ENCODE data around the gene PPP1R13L.

DNA sequence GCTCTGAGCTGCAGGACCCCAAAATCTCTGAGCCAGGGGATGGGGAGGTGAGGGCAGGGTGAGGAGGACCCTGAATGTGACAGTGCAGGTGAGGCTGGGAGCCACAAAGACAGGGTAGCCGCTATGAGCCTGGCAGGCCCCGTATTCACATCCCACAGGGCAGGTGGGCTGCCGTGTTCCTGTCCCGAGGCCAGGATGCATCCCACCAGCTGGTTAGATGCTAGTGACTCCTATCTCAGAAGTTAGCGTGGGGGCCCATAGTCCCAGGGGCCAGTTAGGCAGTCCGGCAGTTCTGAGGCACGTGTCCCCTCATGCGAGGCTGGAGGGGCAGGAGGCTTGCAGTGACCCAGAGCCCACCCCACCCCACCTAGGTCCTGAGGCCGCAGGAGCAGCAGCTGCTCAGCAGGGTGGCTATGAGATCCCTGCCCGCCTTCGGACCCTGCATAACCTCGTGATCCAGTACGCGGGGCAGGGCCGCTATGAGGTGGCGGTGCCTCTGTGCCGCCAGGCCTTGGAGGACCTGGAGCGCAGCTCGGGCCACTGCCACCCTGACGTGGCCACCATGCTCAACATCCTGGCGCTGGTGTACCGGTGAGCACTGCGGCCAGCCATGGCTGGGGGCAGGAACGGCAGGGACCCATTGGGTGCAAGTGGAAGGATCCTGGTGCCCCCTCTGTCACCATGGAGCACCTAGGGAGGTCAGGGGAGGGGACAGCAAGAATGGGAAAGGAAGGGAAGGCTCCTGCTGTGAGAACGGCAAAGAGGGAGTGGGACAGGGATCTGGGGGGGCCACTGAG, 57.1 kb downstream of the PPP1R13L start:
- TF ChIP-seq POLR2A (IDR thresholded peaks at IDR 0.05): no peak
- TF ChIP-seq, protein P1, sequence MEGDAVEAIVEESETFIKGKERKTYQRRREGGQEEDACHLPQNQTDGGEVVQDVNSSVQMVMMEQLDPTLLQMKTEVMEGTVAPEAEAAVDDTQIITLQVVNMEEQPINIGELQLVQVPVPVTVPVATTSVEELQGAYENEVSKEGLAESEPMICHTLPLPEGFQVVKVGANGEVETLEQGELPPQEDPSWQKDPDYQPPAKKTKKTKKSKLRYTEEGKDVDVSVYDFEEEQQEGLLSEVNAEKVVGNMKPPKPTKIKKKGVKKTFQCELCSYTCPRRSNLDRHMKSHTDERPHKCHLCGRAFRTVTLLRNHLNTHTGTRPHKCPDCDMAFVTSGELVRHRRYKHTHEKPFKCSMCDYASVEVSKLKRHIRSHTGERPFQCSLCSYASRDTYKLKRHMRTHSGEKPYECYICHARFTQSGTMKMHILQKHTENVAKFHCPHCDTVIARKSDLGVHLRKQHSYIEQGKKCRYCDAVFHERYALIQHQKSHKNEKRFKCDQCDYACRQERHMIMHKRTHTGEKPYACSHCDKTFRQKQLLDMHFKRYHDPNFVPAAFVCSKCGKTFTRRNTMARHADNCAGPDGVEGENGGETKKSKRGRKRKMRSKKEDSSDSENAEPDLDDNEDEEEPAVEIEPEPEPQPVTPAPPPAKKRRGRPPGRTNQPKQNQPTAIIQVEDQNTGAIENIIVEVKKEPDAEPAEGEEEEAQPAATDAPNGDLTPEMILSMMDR (IDR thresholded peaks at IDR 0.05): no peak
- no peak for TF ChIP-seq POLR2AphosphoS5 (IDR thresholded peaks at IDR 0.05)
